K562 (cell line): ENCODE results near the gene ST6GALNAC2. TPM values are rescaled to one million over a fixed set of nuclear protein-coding genes. Genes with fewer than 3 reads are reported as not detected.

Source experiments
- ATAC-seq: fragments of 200-7000 bp; cut with Tn5 transposase; 3 replicates; pipeline ENCODE4 v1.9.1; 2020; ENCODE audit warnings: moderate library complexity
- BruUV-seq: library from RNA; stranded (reverse); fragments of 400-500 nt; replicated peaks from 2 replicates; lab custom pipeline; 2021; lab: Mats Ljungman, UMichigan
- CTCF ChIA-PET: fragments of 300-600 bp; formaldehyde crosslinking; extraction: SDS; loops from one replicate; lab custom pipeline; 2021; ENCODE audit warnings: low intra/inter-chr PET ratio; lab: Yijun Ruan, JAX
- POLR2A ChIA-PET: fragments of 300-600, 350-650 bp; sonication (Branson Sonifier 250); formaldehyde crosslinking; extraction: SDS; loops from one replicate; lab custom pipeline; 2021; ENCODE audit warnings: antibody characterized with exemption, inconsistent platforms; lab: Yijun Ruan, JAX
- DNase-seq, 4 experiments: peaks; one replicate each; pipeline versions ENCODE4 v3.0.0 to v3.0.0-alpha.2; 2011 to 2018; ENCODE audit warnings: low spot score in 3 of 4, mixed read lengths in 3 of 4; ENCODE audit errors: extremely low read depth in 1 of 4
- FAIRE-seq: peaks from 2 replicates; lab custom pipeline; 2011; peaks lifted over from hg19 to GRCh38; lab: Jason Lieb, UNC
- H2AFZ ChIP-seq: 2 replicates; pipeline ENCODE4 v1.6.0; 2011; ENCODE audit warnings: low read depth, low read length, control low read depth, inconsistent platforms
- H3K27ac ChIP-seq: fragments of 200-600 bp; 3 replicates; pipeline ENCODE4 v1.8.0; 2011; ENCODE audit warnings: low read depth, mild to moderate bottlenecking, control low read depth, inconsistent platforms, low read length, moderate library complexity, mixed read lengths; ENCODE audit errors: extremely low read depth
- H3K27me3 ChIP-seq, 2 experiments: fragments of 300-600 bp in 1 of 2; 2 replicates in 1 of 2; 3 replicates in 1 of 2; pipeline versions ENCODE4 v1.6.0 to v1.8.0; 2011; ENCODE audit warnings: inconsistent platforms in 2 of 2, low read length in 2 of 2, mild to moderate bottlenecking in 1 of 2, mixed read lengths in 1 of 2, moderate library complexity in 1 of 2; ENCODE audit not compliant: control insufficient read depth in 2 of 2, insufficient read depth in 2 of 2
- H3K36me3 ChIP-seq: fragments of 300-600 bp; 3 replicates; pipeline ENCODE4 v1.8.0; 2011; ENCODE audit warnings: mild to moderate bottlenecking, low read length, inconsistent platforms; ENCODE audit not compliant: control insufficient read depth, insufficient read depth
- H3K4me1 ChIP-seq, 2 experiments: fragments of 200-600 bp in 1 of 2; replicated peaks in 1 of 2; 2 replicates in 1 of 2; 3 replicates in 1 of 2; pipeline versions ENCODE4 v1.5.1 to v1.8.0; 2011; ENCODE audit warnings: inconsistent platforms in 2 of 2, low read length in 2 of 2, mild to moderate bottlenecking in 1 of 2, mixed read lengths in 1 of 2, moderate library complexity in 1 of 2; ENCODE audit not compliant: control insufficient read depth in 2 of 2, insufficient read depth in 2 of 2
- H3K4me2 ChIP-seq: 2 replicates; pipeline ENCODE4 v1.6.1; 2011; ENCODE audit warnings: low read length, control low read depth, inconsistent platforms, mixed read lengths; ENCODE audit not compliant: insufficient read depth
- H3K4me3 ChIP-seq: fragments of 200-600 bp; sonication (generic), shearing (Covaris generic); 2 replicates; pipeline ENCODE4 v1.5.1; 2016; ENCODE audit warnings: control low read depth, inconsistent platforms
- H3K79me2 ChIP-seq: fragments of 200-600 bp; 3 replicates; pipeline ENCODE4 v1.8.0; 2011; ENCODE audit warnings: low read length, inconsistent platforms; ENCODE audit not compliant: control insufficient read depth, insufficient read depth
- H3K9ac ChIP-seq, 2 experiments: 2 replicates each; pipeline versions ENCODE4 v1.6.0 to v1.6.1; 2011; ENCODE audit warnings: low read depth in 2 of 2, low read length in 2 of 2, control low read depth in 1 of 2, inconsistent platforms in 1 of 2, mild to moderate bottlenecking in 1 of 2, mixed read lengths in 1 of 2; ENCODE audit not compliant: insufficient read depth in 1 of 2
- H3K9me1 ChIP-seq: one replicate; pipeline ENCODE4 v1.6.0; 2011; ENCODE audit warnings: inconsistent platforms, mild to moderate bottlenecking, low read length, moderate library complexity; ENCODE audit not compliant: control insufficient read depth, insufficient read depth
- H3K9me3 ChIP-seq: replicated peaks from 2 replicates; pipeline ENCODE4 v1.5.1; 2011; ENCODE audit warnings: low read depth, low read length, inconsistent platforms; ENCODE audit not compliant: control insufficient read depth, insufficient read depth
- H4K20me1 ChIP-seq: replicated peaks from 2 replicates; pipeline ENCODE4 v1.6.1; 2011; ENCODE audit warnings: low read length, inconsistent platforms, mixed read lengths; ENCODE audit not compliant: control insufficient read depth, insufficient read depth
- NFYB ChIP-seq: IDR thresholded peaks from 2 replicates; pipeline ENCODE4 v1.6.1; 2011; ENCODE audit warnings: mild to moderate bottlenecking, moderate library complexity; ENCODE audit not compliant: insufficient read length; ENCODE audit errors: extremely low read depth
- WGBS: fragments of 100-300 bp; shearing (Covaris generic); methylation state at CpG from one replicate; pipeline ENCODE4 v1.1.6; 2016; ENCODE audit warnings: low coverage, mixed read lengths; ENCODE audit not compliant: insufficient coverage; ENCODE audit errors: missing lambda C conversion rate; 5-methylcytosine and 5-hydroxymethylcytosine counted together
- in situ Hi-C: fragments of 300-500 bp; cut with MboI; formaldehyde crosslinking; loops from 4 replicates; pipeline ENCODE4 v1.15.0; 2018; ENCODE audit warnings: inconsistent platforms, mixed read lengths
- intact Hi-C: fragments of 100-400 bp; cut with micrococcal nuclease; formaldehyde crosslinking; loops from 2 replicates; pipeline ENCODE4 v1.14.2; 2022
- polyA plus RNA-seq, 8 experiments: library from polyadenylated mRNA; depleted of rRNA in 4 of 8; stranded (reverse) in 5 of 8; unstranded in 3 of 8; fragments of >200 nt; fragmentation: Nextera tagmentation in 2 of 8; fragmentation: Illumina TruSeq in 1 of 8; extraction: Ambion mirVana in 2 of 8; extraction: Trizol in 1 of 8; gene quantifications; 2 replicates each; pipeline versions ENCODE4 v1.2.1 to v1.2.3, GENCODE V29; 2011 to 2014; ENCODE audit warnings: inconsistent platforms in 1 of 8, missing spikeins in 1 of 8
- total RNA-seq, 7 experiments: library from RNA; depleted of rRNA in 6 of 7; stranded (reverse); fragments of >200 nt in 6 of 7; fragmentation: Illumina TruSeq in 2 of 7; extraction: Trizol in 2 of 7; gene quantifications; 2 replicates each; pipeline versions ENCODE4 v1.2.1 to v1.2.3, GENCODE V29; 2011 to 2021; ENCODE audit warnings: low replicate concordance in 1 of 7
- TF ChIP-seq, protein P1 (sequence below): fragments of 450-650 bp; IDR thresholded peaks from 2 replicates; pipeline ENCODE4 v1.7.1; 2018; ENCODE audit warnings: mild to moderate bottlenecking, low read depth; ENCODE audit not compliant: partially characterized antibody

ST6GALNAC2 gene
- total and polyA plus RNA-seq, 9 of the 15 experiments (the other 6 are each of a cell fraction or from before 2014, with no cell fraction given), result 0.18 TPM; not detected in 8

DNA sequence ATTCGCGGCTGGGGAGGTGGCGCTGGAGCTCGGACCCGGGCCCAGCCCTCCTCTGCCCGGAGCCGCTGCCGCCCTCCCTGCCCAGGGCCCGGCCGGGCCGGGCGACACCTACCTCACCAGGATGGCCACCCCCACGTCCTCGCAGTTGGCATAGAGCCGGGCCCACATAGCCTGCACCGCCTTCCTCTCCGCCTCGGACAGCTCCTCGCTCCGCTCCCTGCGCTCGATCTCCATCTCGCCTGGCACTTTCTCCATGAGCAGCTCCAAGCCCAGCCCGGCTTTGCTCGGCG is 48.4 kb downstream of the ST6GALNAC2 start:
- Histone ChIP-seq H3K36me3 (no peaks in the 10 kb centered on the region), H4K20me1 (no peaks in the 10 kb centered on the region), H3K27me3 (no peaks in the 10 kb centered on the region), H3K27ac (no peak overlapping the region), H3K4me2 (no peak overlapping the region), H3K9ac (no peak overlapping the region), H2AFZ (no peak overlapping the region), H3K4me3 (no peak overlapping the region), H3K9me1 (no peaks in the 10 kb centered on the region), H3K9me3 (no peaks in the 10 kb centered on the region), H3K79me2 (no peaks in the 10 kb centered on the region), H3K4me1 (peaks cover 11 to 46% of the 10 kb centered on the region in 2 experiments; a peak in 4 of 5 replicates)
- no peak for TF ChIP-seq NFYB
- TF ChIP-seq, protein P1, sequence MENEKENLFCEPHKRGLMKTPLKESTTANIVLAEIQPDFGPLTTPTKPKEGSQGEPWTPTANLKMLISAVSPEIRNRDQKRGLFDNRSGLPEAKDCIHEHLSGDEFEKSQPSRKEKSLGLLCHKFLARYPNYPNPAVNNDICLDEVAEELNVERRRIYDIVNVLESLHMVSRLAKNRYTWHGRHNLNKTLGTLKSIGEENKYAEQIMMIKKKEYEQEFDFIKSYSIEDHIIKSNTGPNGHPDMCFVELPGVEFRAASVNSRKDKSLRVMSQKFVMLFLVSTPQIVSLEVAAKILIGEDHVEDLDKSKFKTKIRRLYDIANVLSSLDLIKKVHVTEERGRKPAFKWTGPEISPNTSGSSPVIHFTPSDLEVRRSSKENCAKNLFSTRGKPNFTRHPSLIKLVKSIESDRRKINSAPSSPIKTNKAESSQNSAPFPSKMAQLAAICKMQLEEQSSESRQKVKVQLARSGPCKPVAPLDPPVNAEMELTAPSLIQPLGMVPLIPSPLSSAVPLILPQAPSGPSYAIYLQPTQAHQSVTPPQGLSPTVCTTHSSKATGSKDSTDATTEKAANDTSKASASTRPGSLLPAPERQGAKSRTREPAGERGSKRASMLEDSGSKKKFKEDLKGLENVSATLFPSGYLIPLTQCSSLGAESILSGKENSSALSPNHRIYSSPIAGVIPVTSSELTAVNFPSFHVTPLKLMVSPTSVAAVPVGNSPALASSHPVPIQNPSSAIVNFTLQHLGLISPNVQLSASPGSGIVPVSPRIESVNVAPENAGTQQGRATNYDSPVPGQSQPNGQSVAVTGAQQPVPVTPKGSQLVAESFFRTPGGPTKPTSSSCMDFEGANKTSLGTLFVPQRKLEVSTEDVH, result no peak
- WGBS, result 100% methylated on average over 1 of the region's 26 CpGs
- intact Hi-C loops (no loop called here), in situ Hi-C loops (no loop called here)
- ATAC-seq (no peak), DNase-seq (no peak), FAIRE-seq (no peak)
- ChIA-PET POLR2A (interaction anchor here (1.4 kb wide), 1 partner anchor 197 kb away, joined by 3 read pairs; no protein-coding TSS in a partner anchor), CTCF (no interaction called here)
- BruUV-seq, result no TSS peak
